Smooth muscle cell of the brain vasculature (primary cell): Measurements from ENCODE around the gene SSNA1.
"Not testable (repeated sequence)": the region's sequence is repeated elsewhere in the genome, so short reads cannot be mapped to it uniquely, and the experiment has no call there.

Source experiments
- DNase-seq: peaks from one replicate; pipeline ENCODE4 v3.0.0-alpha.2; 2012; ENCODE audit warnings: low read depth, low spot score

Gene SSNA1

DNA sequence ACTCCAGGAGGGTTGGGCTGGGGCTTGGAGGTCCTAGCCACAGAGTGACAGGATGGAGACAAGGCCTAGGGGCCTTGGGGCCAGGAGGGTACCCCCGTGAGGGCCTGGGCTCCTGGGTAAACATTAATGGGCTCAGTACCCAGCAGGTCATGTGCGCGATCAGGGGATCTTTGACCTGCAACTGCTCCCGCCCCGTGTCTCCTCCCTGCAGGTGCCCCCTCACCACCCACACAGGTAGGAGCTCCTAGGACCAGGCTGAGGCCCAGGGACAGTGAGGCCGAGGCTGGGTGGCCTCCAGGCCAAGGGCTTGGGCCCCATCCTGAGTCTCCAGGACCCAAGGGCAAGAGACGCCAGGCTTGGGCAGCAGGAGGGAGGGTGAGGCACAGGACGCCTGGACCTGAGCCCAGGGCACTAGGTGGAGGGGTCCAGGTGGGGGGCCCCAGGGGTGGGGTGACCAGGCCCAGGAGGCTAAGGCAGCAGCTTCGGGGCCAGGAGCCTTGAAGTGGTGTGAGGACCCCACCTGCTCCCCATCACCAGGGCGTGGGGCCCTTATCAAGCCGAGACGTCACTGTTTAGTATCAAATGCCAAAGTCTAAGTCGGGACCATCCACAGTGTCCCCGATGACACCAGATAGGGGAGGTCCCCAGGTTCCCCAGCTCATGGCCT lies 42.4 kb downstream of the SSNA1 start, which contains the start of gene SLC34A3:
Gene SLC34A3 (plus strand): TSS at position 197 of the 667 bp plus-strand sequence. CDS start 802 bp downstream, outside the sequence.
- no peak for DNase-seq

DNA sequence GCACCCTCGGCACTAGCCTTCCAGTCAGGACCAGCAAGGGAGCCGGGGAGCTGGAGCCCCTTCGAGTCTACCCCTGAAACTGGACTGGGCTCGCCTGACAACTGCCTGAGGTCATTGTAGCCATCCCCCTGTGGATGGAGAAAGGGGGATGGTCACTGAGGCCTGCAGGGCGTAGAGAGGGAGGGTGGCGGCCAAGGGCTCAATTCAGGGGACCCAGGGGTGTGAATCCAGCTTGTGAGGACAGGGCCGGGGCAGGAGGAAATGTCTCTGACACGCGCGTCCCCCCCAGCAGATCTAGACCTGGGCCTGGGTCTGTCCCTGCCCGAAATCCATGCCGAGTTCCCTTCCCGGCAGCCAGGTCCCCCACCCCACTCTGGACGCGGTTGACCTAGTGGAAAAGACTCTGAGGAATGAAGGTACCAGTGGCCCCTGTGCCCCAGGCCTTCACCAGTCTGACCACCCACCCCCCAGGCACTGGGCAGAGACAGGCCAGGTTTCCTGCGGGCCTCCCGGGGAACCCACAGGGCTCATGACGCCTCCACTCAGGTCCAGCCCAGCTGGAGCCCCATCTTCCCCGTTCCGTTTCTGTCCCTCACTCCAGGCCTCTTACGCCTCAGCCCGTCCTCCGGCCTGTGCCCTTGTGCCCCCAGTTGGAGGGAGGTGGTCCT lies 43.0 kb downstream of the SSNA1 start:
- no peak for DNase-seq

DNA sequence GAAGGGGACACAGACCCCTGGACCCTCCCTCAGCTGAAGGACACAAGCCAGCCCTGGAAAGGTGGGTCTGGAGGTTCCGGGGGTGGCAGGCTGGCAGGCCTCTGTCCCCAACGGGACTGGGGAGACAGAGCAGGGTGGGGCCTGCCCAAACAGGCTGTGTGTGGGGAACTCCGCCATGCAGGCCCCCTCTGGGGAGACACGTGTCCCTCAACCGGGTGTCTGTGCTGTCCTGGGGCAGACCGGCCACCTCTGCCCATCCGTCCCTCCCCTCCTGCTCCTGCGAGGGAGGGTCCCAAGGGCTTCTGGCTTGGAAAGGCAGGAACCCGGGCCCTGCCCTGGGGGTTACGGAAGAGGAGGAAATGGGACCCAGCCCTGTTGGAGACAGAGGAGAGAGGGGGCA lies 43.6 kb downstream of the SSNA1 start:
- no peak for DNase-seq

DNA sequence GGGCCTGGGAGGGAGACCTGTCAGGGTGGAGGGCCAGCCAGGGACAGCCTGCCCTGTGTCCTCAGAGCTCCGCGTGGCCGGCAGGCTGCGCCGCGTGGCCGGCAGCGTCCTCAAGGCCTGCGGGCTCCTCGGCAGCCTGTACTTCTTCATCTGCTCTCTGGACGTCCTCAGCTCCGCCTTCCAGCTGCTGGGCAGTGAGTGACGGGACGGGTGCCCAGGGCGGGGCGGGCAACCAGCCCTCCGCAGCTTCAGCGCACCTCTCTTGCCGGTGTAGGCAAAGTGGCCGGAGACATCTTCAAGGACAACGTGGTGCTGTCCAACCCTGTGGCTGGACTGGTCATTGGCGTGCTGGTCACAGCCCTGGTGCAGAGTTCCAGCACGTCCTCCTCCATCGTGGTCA lies 44.0 kb downstream of the SSNA1 start:
- no peak for DNase-seq

DNA sequence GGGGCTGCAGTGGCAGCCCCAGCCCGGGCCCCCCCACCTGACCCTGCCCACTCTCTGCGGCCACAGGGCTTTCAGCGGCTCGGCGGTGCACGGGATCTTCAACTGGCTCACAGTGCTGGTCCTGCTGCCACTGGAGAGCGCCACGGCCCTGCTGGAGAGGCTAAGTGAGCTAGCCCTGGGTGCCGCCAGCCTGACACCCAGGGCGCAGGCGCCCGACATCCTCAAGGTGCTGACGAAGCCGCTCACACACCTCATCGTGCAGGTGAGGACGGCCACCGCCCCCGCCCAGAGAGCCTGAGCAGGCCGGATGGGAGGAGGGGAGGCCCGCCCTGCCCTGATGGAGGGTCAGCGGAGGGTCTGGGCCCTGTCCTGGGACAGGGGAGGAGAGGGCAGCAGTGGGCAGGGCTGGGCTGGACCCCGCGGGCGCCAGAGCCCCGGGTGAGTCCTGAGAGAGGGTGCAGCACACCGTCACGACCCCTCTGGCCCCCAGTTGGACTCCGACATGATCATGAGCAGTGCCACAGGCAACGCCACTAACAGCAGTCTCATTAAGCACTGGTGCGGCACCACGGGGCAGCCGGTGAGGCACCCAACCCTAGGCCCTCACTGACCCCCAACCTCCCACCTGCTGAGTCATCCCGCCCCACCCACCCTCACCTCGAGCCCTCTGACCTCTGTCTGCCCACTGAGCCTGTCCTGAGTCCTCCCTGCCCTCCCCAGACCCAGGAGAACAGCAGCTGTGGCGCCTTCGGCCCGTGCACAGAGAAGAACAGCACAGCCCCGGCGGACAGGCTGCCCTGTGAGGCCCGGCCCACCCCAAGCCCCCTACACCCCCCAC lies 44.9 kb downstream of the SSNA1 start:
- no peak for DNase-seq

DNA sequence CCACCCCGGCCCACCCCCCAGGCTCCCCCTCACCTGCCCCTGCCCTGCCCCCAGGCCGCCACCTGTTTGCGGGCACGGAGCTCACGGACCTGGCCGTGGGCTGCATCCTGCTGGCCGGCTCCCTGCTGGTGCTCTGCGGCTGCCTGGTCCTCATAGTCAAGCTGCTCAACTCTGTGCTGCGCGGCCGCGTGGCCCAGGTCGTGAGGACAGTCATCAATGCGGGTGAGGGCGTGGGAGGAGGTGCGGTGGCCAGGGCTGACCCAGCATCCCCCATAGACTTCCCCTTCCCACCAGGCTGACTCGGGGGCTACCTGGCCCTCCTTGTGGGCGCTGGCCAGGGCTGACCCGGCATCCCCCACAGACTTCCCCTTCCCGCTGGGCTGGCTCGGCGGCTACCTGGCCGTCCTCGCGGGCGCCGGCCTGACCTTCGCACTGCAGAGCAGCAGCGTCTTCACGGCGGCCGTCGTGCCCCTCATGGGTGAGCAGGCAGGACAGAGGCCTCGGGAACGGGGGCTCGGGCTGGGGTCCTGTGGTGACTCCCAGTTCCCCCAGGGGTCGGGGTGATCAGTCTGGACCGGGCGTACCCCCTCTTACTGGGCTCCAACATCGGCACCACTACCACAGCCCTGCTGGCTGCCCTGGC lies 45.7 kb downstream of the SSNA1 start:
- no peak for DNase-seq

DNA sequence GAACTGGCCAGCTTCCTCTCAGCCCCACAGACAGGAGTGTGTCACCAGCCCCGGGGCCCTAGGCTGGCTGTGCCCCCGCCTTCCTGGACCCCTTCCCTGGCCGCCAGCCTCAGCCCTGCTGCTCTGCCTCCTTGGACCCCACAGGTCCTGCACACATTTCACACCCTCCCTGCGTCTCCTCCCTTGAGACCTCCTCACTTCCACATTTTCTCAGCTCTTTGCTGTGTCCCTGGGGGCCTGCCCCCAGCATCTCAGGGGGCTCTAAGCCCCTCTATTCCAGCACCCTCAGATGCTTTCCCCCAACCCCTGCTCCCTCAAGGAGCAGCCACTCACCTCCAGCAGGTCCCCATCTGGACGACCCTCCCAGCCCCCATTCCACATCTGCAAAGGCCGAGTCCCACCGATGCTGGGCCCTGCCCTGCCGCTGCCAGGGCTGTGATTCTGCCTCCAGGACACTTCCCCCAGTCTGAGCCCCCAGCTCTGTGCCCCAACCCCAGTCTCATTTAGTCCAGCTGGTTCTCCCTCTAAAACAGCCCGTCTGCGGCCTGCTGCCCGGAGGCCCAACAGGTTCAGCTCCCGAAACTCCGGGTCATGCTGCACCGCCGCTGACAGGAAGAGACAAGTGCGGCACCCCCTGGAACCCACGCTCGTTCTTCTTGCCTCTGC lies 46.4 kb downstream of the SSNA1 start:
- no peak for DNase-seq

DNA sequence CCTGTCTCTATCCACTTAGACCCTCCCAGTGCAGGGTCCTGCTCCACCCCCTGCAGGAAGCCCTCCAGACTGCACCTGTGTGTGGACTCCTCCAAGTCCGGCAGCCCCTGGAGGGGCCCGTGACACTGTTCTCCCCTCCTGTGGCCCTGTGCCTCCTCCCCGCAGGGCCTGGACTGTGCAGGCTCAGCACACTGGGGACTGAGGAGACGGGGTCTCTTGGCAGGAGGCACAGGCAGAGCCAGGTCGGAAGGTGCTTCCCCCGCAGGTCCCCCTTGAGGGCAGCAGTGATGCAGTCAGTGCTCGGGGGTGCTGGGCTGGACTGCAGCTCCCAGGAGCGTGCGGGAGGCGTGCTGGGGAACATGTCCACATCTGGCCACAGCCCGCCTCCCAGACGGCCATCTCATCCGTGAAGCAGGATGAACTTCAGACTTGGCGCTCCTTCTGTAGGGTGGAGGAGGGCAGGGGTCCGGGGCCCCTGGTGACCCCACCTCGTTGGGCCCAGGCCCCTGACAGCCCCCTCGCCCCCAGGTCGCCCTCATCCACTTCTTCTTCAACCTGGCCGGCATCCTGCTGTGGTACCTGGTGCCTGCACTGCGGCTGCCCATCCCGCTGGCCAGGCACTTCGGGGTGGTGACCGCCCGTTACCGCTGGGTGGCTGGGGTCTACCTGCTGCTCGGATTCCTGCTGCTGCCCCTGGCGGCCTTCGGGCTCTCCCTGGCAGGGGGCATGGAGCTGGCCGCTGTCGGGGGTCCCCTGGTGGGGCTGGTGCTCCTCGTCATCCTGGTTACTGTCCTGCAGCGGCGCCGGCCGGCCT lies 47.2 kb downstream of the SSNA1 start:
- no peak for DNase-seq

DNA sequence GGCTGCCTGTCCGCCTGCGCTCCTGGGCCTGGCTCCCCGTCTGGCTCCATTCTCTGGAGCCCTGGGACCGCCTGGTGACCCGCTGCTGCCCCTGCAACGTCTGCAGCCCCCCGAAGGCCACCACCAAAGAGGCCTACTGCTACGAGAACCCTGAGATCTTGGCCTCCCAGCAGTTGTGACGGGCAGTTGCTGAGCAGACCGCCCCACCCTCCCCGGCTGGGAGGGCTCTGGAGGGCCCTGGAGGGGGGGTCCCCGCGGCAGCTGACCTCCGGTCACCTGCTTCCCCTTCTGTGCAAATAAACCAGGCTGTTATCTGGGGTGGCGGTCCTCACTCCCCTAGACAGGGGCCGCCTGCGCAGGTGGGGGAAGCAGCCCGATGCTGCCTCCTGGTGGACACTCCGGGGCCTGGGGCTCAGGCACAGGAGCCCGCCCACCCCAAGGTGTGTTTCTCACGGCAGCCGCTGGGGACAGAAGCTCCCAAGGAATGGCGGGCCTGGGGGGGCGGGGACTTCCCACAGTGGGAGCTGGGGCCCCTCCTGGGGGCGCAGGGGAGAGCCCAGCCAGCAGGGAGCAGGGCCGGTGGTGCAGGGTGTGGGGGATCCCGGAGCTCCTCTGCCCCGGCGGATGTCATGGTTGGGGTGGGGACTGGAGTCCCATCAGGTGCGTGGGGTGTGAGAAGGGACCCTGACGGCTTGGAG lies 47.9 kb downstream of the SSNA1 start:
- DNase-seq: peak; percentile 24

DNA sequence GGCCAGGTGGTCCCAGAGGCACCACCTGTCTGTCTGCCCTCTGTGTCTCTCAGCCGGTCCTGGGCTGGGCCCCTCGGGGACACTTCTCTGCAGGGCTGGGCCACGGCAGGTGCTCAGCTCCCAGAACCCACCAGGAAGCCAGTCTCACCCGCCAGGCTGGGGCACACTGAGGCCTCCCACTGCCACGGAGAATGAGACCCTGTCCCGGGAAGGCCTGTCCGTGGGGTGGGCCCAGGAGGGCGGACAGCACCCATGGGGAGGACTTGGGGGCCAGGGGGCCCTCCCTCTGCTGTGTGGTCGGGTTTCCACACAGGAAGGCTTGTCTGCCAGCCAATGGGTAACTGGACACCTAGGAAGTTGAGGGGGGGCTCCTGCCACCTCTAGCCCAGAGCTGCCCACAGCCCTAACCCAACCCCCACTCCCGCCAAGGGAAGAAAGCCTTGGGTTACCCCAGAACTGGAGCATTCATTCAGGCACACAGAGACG lies 48.5 kb downstream of the SSNA1 start:
- no peak for DNase-seq

DNA sequence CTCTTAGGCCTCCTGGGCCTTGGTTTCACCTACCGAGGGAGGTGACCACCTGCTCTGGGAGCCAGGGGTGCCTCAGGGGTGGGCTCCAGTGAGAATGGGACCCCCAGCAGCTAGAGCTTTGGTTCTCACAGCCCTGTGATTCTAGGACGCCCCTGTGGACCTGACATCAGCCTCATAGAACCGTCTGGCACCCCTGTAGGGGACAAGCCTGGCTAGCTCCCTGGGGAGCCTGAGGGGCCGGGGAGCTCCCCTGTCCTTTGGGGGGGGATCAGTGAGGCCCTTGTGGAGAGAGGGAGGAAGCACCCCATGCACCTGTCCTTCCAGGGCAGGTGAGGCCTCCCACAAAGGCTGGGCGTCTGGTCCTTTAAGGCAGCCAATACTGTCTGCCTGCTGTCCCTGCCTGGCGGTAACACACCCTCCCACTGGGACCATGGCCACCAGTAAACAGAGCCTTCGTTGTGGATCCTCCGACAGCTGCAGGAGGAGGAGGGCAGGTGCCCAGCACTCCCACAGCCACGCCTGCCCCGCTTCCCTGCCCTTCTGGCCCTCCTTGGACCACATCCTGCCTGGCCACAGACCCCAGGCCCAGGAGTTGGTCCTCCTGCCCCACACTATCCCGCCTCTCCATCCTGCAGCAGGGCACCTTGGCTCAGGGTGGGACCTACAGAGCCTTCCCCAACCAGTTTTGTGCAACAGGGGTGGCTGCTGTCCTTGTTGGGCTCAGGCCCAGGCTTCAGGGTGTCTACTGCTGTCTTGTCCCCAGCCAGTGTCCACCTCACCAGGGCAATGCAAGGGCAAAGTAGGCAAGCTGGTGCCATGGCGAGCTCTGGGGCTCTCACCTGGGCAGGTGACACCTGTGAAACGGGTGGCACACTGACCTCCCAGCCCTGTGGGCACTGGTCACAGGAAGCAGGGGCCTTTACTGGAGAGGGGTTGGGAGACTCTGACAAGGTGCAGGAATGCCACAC lies 49.6 kb downstream of the SSNA1 start:
- DNase-seq: no peak

DNA sequence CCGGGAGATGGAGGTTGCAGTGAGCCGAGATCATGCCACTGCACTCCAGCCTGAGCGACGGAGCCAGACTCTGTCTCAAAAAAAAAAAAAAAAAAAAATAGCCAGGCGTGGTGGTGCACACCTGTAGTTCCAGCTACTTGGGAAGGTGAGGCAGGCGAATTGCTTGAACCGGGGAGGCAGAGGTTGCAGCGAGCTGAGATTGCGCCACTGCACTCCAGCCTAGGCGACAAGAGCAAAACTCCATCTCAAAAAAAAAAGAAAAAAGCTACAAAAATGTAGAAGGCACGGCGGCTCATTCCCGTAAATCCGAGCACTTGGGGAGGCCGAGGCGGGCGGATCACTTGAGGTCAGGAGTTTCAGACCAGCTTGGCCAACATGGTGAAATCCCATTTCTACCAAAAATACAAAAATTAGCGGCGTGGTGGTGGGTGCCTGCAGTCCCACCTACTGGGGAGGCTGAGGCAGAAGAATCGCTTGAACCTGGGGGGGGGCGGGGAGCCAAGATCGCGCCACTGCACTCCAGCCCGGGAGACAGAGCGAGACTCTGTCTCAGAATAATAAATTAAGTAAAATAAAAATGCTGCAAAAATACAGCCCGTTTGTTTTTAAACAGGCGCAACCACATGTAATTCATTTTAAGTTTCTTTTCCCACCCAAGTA lies 51.2 kb downstream of the SSNA1 start:
- not testable (repeated sequence) for DNase-seq
